ENCODE results near the gene MRPS11.

DNA sequence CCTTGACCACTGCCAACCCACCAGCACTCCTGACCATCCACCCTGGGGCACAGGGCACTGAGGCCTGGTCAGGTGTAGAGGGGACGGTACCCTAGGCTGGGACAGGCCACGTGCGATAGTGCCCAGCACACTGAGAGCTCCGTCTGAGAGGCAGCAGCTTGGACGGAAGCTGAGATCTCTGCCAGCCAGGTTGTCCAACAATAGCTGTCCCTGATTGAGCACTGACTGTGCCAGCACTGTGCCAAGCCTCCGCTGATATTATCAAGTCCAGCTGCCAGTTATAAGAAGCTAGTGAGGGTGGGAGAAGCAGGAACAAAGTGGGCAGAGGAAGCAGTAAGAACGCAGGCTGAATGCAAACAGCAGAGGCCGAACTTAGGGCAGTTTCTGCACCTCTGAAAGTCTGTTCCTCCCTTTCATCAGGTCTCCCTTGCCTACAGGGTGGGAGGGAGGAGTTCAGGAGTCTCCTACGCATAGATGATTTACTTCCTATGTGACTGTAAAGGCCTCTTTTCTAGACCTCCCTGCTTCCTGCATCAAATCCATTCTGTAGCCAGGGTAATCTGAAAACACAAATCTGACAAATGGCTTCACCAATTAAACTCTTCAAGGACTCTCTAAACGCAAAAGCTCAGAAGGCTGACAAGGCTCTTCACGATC, 29.7 kb downstream of the MRPS11 start:
- TF ChIP-seq, protein P1, sequence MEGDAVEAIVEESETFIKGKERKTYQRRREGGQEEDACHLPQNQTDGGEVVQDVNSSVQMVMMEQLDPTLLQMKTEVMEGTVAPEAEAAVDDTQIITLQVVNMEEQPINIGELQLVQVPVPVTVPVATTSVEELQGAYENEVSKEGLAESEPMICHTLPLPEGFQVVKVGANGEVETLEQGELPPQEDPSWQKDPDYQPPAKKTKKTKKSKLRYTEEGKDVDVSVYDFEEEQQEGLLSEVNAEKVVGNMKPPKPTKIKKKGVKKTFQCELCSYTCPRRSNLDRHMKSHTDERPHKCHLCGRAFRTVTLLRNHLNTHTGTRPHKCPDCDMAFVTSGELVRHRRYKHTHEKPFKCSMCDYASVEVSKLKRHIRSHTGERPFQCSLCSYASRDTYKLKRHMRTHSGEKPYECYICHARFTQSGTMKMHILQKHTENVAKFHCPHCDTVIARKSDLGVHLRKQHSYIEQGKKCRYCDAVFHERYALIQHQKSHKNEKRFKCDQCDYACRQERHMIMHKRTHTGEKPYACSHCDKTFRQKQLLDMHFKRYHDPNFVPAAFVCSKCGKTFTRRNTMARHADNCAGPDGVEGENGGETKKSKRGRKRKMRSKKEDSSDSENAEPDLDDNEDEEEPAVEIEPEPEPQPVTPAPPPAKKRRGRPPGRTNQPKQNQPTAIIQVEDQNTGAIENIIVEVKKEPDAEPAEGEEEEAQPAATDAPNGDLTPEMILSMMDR (IDR thresholded peaks at IDR 0.05; ENCODE audit: insufficient read depth, low read length) = no peak
- TF ChIP-seq POLR2AphosphoS5 (IDR thresholded peaks at IDR 0.05; ENCODE audit: low read depth) = no peak
